KMS-11 (cell line): ENCODE data around the gene ZNF616.

Source experiments
- H2AFZ ChIP-seq: fragments of 200-600 bp; sonication (generic); 2 replicates; pipeline ENCODE4 v1.6.1; 2016; ENCODE audit warnings: antibody characterized with exemption, mixed run types, low read depth
- H3K27ac ChIP-seq: fragments of 200-600 bp; sonication (generic); 2 replicates; pipeline ENCODE4 v1.6.1; 2016; ENCODE audit warnings: mild to moderate bottlenecking, mixed run types
- H3K27me3 ChIP-seq: fragments of 200-600 bp; sonication (generic); 2 replicates; pipeline ENCODE4 v1.6.1; 2017; ENCODE audit warnings: mild to moderate bottlenecking, low read depth, mixed run types, moderate library complexity; ENCODE audit not compliant: insufficient read depth
- H3K36me3 ChIP-seq: fragments of 200-600 bp; sonication (generic); 2 replicates; pipeline ENCODE4 v1.6.1; 2017; ENCODE audit warnings: mild to moderate bottlenecking, mixed run types; ENCODE audit not compliant: insufficient read depth
- H3K4me1 ChIP-seq: fragments of 200-600 bp; sonication (generic); 2 replicates; pipeline ENCODE4 v1.6.1; 2016; ENCODE audit warnings: mild to moderate bottlenecking, low read depth, mixed run types; ENCODE audit not compliant: poor library complexity, severe bottlenecking
- H3K4me2 ChIP-seq: fragments of 200-600 bp; sonication (generic); 2 replicates; pipeline ENCODE4 v1.7.0; 2016; ENCODE audit warnings: mild to moderate bottlenecking, mixed run types
- H3K4me3 ChIP-seq: fragments of 200-600 bp; sonication (generic); IDR thresholded peaks from 2 replicates; pipeline ENCODE4 v1.6.1; 2017; ENCODE audit warnings: low read depth, low read length, mixed read lengths; ENCODE audit not compliant: insufficient read depth
- H3K79me2 ChIP-seq: fragments of 200-600 bp; sonication (generic); 2 replicates; pipeline ENCODE4 v1.6.1; 2016; ENCODE audit warnings: low read depth, mixed run types; ENCODE audit not compliant: insufficient read depth
- H3K9ac ChIP-seq: fragments of 200-600 bp; sonication (generic); 2 replicates; pipeline ENCODE4 v1.6.1; 2016; ENCODE audit warnings: mild to moderate bottlenecking, mixed run types
- H4K20me1 ChIP-seq: fragments of 200-600 bp; sonication (generic); 2 replicates; pipeline ENCODE4 v1.6.1; 2016; ENCODE audit warnings: mild to moderate bottlenecking, mixed run types; ENCODE audit not compliant: insufficient read depth
- TF ChIP-seq, protein P1 (sequence below): fragments of 200-600 bp; sonication (generic); conservative IDR thresholded peaks from 2 replicates; pipeline ENCODE4 v1.6.1; 2017; ENCODE audit warnings: low read depth, mild to moderate bottlenecking, antibody characterized with exemption, low read length, moderate library complexity, mixed read lengths

Gene ZNF616

DNA sequence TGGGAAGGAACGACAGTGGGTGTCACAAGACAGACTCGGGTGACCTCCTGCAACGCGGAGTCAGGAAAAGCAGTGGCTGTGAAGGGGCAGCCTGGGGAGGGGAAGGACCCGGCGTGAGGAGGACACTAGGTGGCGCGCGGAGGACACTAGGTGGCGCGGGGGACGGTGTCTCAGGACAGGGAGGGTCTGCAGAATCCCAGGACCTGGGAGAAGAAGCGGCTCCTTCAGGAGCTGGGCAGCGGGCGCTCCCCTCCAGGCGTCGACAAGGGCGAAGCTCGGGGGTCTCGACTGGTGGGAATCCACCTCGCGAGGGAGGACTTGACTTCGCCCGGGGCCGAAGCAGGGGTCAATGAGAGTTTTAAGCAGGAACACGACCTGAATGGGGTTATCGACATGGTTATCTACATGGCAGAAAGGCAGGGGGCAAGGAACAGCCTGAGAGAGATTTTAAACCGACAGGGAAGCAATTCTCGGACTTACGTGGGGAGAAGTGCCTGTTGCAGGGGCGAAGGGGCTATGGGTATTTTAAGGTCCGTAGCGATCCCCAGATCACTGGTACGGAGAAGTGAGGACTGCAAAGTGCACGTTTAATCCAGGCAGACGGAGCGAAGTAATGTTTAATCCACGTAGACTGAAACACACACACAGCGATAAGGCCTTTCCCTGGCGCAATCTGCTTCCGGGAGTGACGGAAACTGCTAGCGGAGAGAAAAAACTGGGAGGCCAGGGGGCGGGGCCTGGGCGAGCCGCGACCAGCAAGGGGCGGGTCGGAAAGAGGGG is at the start of gene ZNF616:
Gene ZNF616, minus strand, starts transcription at position 687 of the 780 bp plus-strand sequence. CDS start 9,426 bp downstream, outside the sequence.
- H3K27me3 ChIP-seq, result no peaks in the 10 kb centered on the region
- peak within 1 kb of the TSS; percentile 74 for H3K27ac ChIP-seq
- H3K4me1 ChIP-seq, result peaks cover 10% of the 10 kb centered on the region
- H3K4me3 ChIP-seq, result peak within 1 kb of the TSS; percentile 37
- no peaks in the 10 kb centered on the region for H3K36me3 ChIP-seq
- TF ChIP-seq, protein P1, sequence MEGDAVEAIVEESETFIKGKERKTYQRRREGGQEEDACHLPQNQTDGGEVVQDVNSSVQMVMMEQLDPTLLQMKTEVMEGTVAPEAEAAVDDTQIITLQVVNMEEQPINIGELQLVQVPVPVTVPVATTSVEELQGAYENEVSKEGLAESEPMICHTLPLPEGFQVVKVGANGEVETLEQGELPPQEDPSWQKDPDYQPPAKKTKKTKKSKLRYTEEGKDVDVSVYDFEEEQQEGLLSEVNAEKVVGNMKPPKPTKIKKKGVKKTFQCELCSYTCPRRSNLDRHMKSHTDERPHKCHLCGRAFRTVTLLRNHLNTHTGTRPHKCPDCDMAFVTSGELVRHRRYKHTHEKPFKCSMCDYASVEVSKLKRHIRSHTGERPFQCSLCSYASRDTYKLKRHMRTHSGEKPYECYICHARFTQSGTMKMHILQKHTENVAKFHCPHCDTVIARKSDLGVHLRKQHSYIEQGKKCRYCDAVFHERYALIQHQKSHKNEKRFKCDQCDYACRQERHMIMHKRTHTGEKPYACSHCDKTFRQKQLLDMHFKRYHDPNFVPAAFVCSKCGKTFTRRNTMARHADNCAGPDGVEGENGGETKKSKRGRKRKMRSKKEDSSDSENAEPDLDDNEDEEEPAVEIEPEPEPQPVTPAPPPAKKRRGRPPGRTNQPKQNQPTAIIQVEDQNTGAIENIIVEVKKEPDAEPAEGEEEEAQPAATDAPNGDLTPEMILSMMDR, result peak; percentile 83
- peak within 1 kb of the TSS; percentile 75 for H3K9ac ChIP-seq
- peak within 1 kb of the TSS; percentile 71 for H3K4me2 ChIP-seq
- H4K20me1 ChIP-seq, result no peaks in the 10 kb centered on the region
- 0 out of 2 replicates have a peak, but pooled peaks cover 6% of the 10 kb centered on the region for H3K79me2 ChIP-seq
- peak within 1 kb of the TSS; percentile 95 for H2AFZ ChIP-seq

DNA sequence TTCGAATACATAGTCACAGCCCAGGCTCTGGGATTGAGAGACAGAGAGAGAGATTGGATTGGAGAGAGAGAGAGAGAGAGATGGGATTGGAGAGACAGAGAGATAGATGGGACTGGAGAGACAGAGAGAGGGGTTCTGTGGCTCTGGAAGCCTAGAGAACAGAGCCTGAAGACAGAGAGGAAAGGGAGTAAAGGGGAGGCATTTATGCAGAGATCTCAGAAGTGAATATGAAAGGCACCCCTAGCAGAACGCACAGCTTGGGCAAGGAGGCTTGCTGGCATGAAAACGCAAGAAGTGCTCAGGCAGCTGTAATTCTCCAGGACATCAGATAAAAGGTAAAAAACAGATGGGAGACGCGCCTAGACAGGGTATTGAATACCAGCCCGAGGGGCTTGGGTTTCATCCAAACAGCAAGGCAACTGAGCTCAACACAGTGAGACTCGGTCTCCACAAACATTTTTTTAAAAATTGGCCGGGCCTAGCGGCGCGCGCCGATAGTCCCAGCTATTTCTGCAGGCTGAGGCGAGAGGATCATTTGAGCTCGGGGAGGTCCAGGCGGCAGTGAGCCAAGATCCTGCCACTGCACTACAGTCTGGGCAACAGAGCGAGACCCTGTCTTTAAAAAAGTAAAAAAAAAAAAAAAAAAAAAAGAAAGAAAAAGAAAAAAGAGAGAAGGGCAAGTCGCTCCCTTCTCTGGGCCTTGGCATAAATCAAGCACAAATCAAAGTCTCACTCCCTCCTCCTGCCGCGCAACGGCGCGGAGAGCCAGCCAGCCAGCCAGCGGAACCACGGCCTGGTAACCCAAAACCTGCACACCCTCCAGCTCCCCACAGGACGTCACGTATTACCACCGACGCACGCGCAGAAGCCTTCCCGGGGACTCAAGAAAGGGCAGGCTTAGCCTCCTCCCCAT is 49.3 kb upstream of the ZNF616 start:
- TF ChIP-seq, protein P1, result no peak
- Histone ChIP-seq H3K27ac (peak overlapping the region; percentile 27; the same call in 1 of the 2 replicates), H2AFZ (peak overlapping the region; percentile 78), H3K4me2 (peak overlapping the region; percentile 34; the same call in 1 of the 2 replicates), H3K9ac (peak overlapping the region; percentile 14; the same call in 1 of the 2 replicates), H3K27me3 (no peaks in the 10 kb centered on the region), H3K79me2 (peaks cover 39% of the 10 kb centered on the region), H3K4me3 (no peak overlapping the region), H4K20me1 (no peaks in the 10 kb centered on the region), H3K36me3 (peaks cover 8% of the 10 kb centered on the region; the same call in 1 of the 2 replicates), H3K4me1 (peaks cover 12% of the 10 kb centered on the region)

- peaks cover 12% of the 10 kb centered on the region for H3K4me1 ChIP-seq
- no peak overlapping the region for H3K9ac ChIP-seq
- H3K27me3 ChIP-seq, result no peaks in the 10 kb centered on the region
- no peaks in the 10 kb centered on the region for H4K20me1 ChIP-seq
- no peak overlapping the region for H3K4me3 ChIP-seq
- TF ChIP-seq, protein P1, result no peak
- no peak overlapping the region for H3K27ac ChIP-seq
- H3K36me3 ChIP-seq, result no peaks in the 10 kb centered on the region
- H3K79me2 ChIP-seq, result peaks cover 22% of the 10 kb centered on the region
- H2AFZ ChIP-seq, result no peak overlapping the region
- H3K4me2 ChIP-seq, result no peak overlapping the region
Measured at GRCh38 chr19:52187407-52187806, 47.7 kb upstream of the ZNF616 start.

DNA sequence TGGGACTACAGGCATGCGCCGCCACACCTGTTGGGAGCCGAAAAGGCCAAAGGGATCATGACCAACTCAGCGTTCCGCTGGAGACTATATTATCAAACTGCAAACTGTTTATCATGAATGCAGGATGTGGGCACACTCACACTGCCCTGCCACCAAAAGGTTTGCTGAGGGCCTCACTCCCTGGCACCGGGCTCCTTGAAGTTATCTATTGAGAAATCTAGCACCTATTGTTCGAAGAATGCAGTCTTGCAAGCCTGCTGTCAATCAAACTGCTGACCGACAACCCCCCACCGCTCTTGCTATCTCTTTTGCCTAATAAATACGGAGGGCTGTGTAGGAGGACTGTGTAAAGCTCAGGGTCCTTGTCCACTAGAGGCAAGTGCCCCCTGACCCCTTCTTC is 36.8 kb upstream of the ZNF616 start:
- Histone ChIP-seq H3K27me3 (no peaks in the 10 kb centered on the region), H3K9ac (no peak overlapping the region), H3K79me2 (no peaks in the 10 kb centered on the region), H3K4me2 (no peak overlapping the region), H3K4me3 (no peak overlapping the region), H3K27ac (no peak overlapping the region), H4K20me1 (no peaks in the 10 kb centered on the region), H3K36me3 (no peaks in the 10 kb centered on the region), H2AFZ (no peak overlapping the region), H3K4me1 (no peaks in the 10 kb centered on the region)
- TF ChIP-seq, protein P1, result no peak
